ENCODE measurements around the gene MYBPC1.

MYBPC1 gene

GRCh38 chr12:101691503-101692096 lies 96.8 kb downstream of the MYBPC1 start:
- FAIRE-seq, result no peak
- DNase-seq (ENCODE audit: low spot score), result no peak

- FAIRE-seq, result no peak
- no peak for DNase-seq (ENCODE audit: low spot score)
Measured at GRCh38 chr12:101694297-101694848, 99.6 kb downstream of the MYBPC1 start.

GRCh38 chr12:101694986-101695385 lies 100.2 kb downstream of the MYBPC1 start:
- DNase-seq (ENCODE audit: low spot score) (no peak), FAIRE-seq (no peak)

GRCh38 chr12:101695706-101696105 lies 100.9 kb downstream of the MYBPC1 start:
- no peak for FAIRE-seq

GRCh38 chr12:101696251-101697196 lies 101.8 kb downstream of the MYBPC1 start:
- DNase-seq (ENCODE audit: low spot score) (no peak), FAIRE-seq (no peak)

More at GRCh38 chr12:101695706-101696105, 100.9 kb downstream of the MYBPC1 start:
- no peak for DNase-seq (ENCODE audit: low spot score)

- peak; percentile 8 for DNase-seq (ENCODE audit: low spot score)
- FAIRE-seq, result no peak
Measured at GRCh38 chr12:101697197-101697929, 102.6 kb downstream of the MYBPC1 start, which contains the start of gene CHPT1. CHPT1 (plus strand) TSS chr12:101697640; CDS start chr12:101697862, 222 bp downstream.

GRCh38 chr12:101697930-101698799 lies 103.4 kb downstream of the MYBPC1 start:
- FAIRE-seq (no peak), DNase-seq (ENCODE audit: low spot score) (peak; percentile 10)

- FAIRE-seq, result no peak
- no peak for DNase-seq (ENCODE audit: low spot score)
Measured at GRCh38 chr12:101698800-101699347, 104.1 kb downstream of the MYBPC1 start.

GRCh38 chr12:101700299-101700820 lies 105.6 kb downstream of the MYBPC1 start:
- DNase-seq (ENCODE audit: low spot score), result no peak
- no peak for FAIRE-seq

GRCh38 chr12:101703487-101703886 lies 108.7 kb downstream of the MYBPC1 start:
- no peak for FAIRE-seq
- no peak for DNase-seq (ENCODE audit: low spot score)

- FAIRE-seq, result no peak
- no peak for DNase-seq (ENCODE audit: low spot score)
Measured at GRCh38 chr12:101706403-101706802, 111.6 kb downstream of the MYBPC1 start.

GRCh38 chr12:101707131-101707782 lies 112.5 kb downstream of the MYBPC1 start:
- no peak for FAIRE-seq
- no peak for DNase-seq (ENCODE audit: low spot score)

- DNase-seq (ENCODE audit: low spot score) (no peak), FAIRE-seq (no peak)
Measured at GRCh38 chr12:101710288-101710687, 115.5 kb downstream of the MYBPC1 start.

GRCh38 chr12:101713059-101713682 lies 118.4 kb downstream of the MYBPC1 start:
- FAIRE-seq (no peak), DNase-seq (ENCODE audit: low spot score) (no peak)

- DNase-seq (ENCODE audit: low spot score) (no peak), FAIRE-seq (no peak)
Measured at GRCh38 chr12:101713930-101714329, 119.2 kb downstream of the MYBPC1 start.

GRCh38 chr12:101714877-101715444 lies 120.2 kb downstream of the MYBPC1 start:
- FAIRE-seq (no peak), DNase-seq (ENCODE audit: low spot score) (no peak)

GRCh38 chr12:101719566-101719965 lies 124.8 kb downstream of the MYBPC1 start:
- no peak for FAIRE-seq
- DNase-seq (ENCODE audit: low spot score), result no peak

GRCh38 chr12:101720118-101720517 lies 125.3 kb downstream of the MYBPC1 start:
- FAIRE-seq (no peak), DNase-seq (ENCODE audit: low spot score) (no peak)

- FAIRE-seq (no peak), DNase-seq (ENCODE audit: low spot score) (no peak)
Measured at GRCh38 chr12:101722392-101722791, 127.6 kb downstream of the MYBPC1 start.

Data from RCC 7860 (cell line).